Measurements from ENCODE around the gene CAB39L.

DNA sequence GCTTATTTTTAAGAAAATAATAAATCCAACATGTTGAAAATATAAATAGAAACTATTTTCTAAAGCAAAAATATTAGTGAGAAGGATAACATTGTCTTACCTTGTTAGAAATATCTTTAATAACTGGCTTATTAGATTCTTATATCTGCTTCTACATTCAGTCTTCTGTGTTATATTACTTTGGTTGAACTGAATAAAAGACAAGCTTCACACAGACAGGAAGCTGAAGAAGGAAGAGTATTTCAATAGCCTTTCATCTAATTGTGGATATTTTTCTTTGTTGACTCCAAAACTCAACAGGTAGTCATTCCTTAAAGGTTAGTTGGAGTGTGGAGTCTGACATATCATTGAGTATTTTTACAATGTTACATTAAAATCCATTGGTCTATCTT, 11.1 kb upstream of the CAB39L start:
- TF ChIP-seq, protein P1, sequence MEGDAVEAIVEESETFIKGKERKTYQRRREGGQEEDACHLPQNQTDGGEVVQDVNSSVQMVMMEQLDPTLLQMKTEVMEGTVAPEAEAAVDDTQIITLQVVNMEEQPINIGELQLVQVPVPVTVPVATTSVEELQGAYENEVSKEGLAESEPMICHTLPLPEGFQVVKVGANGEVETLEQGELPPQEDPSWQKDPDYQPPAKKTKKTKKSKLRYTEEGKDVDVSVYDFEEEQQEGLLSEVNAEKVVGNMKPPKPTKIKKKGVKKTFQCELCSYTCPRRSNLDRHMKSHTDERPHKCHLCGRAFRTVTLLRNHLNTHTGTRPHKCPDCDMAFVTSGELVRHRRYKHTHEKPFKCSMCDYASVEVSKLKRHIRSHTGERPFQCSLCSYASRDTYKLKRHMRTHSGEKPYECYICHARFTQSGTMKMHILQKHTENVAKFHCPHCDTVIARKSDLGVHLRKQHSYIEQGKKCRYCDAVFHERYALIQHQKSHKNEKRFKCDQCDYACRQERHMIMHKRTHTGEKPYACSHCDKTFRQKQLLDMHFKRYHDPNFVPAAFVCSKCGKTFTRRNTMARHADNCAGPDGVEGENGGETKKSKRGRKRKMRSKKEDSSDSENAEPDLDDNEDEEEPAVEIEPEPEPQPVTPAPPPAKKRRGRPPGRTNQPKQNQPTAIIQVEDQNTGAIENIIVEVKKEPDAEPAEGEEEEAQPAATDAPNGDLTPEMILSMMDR (IDR thresholded peaks at IDR 0.05; ENCODE audit: low read depth, low read length), result no peak
- no peak for TF ChIP-seq EZH2phosphoT487 (IDR thresholded peaks at IDR 0.05; ENCODE audit: low read depth)

Data from OCI-LY3 (cell line).